ENCODE data around the gene KDM4D.
"Not testable (repeated sequence)": the region's sequence is repeated elsewhere in the genome, so short reads cannot be mapped to it uniquely, and the experiment has no call there.

Gene KDM4D

GRCh38 chr11:94973099-94973968 lies at the start of gene KDM4D, which contains the start of gene CWC15:
KDM4D (plus strand) TSS chr11:94973709; CDS start chr11:94997373, 23,664 bp downstream.
CWC15 (minus strand) TSS chr11:94973556; CDS start chr11:94972185, 1,371 bp downstream.
- peak; percentile 95 for DNase-seq

DNA sequence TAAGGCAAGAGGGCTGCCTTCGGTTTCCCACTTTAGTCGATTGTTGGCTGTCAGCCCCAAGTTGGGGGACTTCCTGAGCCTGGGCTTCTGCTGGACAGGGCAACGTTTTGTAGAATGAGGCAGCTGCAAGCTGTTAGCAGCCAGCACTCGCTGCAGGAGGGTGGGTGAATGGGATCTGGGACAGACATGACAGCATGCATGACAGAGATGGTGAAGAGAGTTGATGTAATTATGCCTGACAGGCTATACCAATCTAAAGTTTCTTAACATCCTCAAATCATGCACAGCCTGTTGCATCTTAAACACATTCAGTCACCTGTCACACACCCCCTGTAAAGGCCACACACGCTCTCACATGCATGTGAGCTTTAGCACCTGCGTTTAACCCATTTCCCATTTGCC lies 49.3 kb upstream of the KDM4D start:
- DNase-seq = no peak

DNA sequence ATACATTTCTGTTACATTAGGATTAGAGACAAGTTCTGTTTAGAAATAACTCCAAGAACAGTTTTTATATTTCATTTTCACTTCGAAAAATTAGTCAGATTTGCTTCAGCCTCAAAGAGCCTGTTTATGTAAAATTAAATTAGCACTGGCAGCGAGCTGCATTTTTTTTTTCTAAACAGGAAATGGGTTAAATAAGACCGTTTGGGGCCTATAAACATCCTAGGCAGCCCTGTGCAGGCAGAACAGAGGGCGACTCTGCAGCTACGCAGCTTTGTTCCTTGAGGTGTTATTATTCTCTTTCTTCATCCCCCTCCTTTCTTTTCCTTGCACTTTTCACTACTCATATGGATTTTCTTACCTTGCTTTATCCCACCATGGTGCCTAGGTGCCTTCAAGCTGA lies 48.9 kb upstream of the KDM4D start:
- DNase-seq = no peak

DNA sequence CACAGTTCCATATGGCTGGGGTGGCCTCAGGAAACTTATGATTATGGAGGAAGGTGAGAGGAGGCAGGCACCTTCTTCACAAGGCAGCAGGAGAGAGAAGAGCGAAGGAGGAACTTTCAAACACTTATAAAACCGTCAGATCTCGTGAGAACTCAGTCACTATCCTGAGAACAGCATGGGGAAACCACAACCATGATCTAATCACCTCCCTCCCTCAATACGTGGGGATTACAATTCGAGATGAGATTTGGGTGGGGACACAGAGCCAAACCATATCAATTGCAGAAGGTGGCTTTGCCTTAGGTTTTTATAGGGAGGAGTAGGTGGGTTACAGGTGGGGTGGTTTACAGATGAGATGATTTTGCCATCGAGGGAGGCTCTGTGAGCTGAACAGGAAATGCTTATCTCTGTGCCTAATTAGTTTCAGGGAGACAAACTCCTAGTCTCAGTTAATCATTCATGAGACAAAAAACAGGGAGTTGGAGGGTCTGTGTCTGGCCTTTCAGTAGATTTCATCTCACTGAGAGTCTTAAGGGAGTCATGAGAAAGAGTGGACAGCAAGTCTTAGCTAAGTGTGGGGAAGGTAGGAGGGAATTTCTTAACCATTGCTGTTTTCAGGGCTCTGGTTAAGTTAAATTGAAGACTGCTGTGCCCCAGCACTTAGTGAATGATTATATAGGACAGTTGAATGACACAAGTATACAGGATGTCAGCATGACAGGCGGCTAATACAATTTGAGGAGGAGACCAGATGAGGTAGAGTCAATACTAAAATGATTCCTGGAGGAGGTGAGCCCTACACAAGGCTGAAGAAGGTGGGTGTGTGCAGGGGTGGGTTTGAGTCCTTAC lies 47.9 kb upstream of the KDM4D start:
- DNase-seq = no peak

GRCh38 chr11:94926271-94926625 lies 47.3 kb upstream of the KDM4D start:
- no peak for DNase-seq

DNA sequence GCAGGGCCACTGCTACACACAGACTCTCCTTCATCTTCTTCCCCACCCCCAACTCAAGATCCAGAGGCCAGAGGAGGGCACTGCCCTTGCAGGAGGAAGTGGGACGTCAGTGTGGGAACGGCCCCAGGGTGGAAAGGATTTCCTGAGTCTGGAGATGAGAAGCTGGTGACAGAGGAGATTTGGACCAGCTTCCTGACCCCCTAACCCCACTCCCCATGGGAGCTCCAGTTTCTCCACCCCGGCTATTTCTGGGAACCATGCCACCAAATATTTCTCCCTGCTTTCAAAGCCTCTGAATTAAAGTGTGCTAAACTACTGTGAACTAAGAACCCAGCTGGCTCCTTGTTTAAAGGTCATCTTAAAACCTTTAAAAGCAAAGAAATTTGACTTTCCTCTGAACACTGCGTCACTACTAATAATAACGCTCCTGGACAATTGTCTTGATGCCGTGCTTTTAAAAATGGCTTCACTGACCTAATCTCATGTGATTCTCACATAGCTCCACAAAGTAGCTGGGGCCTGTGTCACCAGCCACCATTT lies 46.7 kb upstream of the KDM4D start:
- no peak for DNase-seq

GRCh38 chr11:94928117-94928990 lies 45.2 kb upstream of the KDM4D start:
- no peak for DNase-seq

DNA sequence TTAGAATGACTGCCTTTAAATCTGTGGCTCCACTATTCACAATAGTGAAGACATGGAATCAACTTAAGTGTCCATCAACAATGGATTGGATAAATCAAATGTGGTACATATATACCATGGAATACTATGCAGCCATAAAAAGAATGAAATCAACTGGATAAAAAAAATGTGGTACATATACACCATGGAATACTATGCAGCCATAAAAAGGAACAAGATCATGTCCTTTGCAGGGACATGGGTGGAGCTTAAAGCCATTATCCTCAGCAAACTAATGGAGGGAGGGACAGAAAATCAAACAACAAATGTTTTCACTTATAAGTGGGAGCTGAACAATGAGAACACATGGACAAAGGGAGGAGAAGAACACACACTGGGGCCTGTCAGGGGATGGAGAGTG lies 41.4 kb upstream of the KDM4D start:
- not testable (repeated sequence) for DNase-seq

GRCh38 chr11:94932503-94932902 lies 41.0 kb upstream of the KDM4D start:
- no peak for DNase-seq

- DNase-seq = no peak
Observed at GRCh38 chr11:94933223-94934130, 40.0 kb upstream of the KDM4D start.

GRCh38 chr11:94934362-94934761 lies 39.1 kb upstream of the KDM4D start:
- no peak for DNase-seq

DNA sequence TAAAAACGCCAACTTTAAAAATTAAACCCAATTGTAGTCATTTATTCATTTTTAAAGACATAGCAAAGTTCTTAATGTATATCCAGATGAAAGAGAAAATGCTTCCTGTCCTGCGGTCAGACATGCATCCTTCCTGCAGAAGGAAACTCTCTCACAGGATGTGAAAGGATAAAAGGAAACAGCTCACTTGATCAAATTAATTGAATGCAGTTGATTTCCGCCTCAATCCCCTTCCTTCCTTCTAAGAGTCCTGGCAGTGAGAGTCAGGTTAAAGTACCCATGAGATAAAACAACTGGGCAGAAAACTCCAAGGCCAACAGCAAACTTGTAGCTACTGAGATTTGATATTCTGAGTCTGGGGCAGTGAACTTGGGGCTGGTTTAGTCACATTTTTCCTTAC lies 38.7 kb upstream of the KDM4D start:
- no peak for DNase-seq

GRCh38 chr11:94938095-94939055 lies 35.1 kb upstream of the KDM4D start:
- DNase-seq = no peak

- no peak for DNase-seq
Observed at GRCh38 chr11:94939346-94939745, 34.2 kb upstream of the KDM4D start.

GRCh38 chr11:94941131-94941530 lies 32.4 kb upstream of the KDM4D start:
- no peak for DNase-seq

DNA sequence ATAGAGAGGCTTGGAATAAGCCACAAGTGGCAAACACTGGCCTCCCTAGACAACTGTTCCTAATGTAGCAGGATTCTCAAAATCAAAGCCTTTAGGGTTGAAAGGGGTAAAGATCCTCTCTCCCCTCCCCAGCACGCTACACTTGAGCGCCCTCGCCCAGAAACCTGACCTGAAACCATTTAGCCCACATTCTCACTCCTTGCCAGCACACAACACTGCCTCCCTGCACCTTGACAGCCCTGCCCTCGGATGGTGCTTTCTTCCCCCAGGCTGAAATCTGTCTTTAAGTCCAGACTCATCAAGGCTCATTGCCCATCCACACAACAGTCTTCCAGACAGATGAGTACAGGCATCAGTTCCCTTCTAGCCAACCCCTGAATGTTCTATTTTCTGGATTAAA lies 26.7 kb upstream of the KDM4D start:
- no peak for DNase-seq

- no peak for DNase-seq
Observed at GRCh38 chr11:94948070-94948617, 25.4 kb upstream of the KDM4D start.

DNA sequence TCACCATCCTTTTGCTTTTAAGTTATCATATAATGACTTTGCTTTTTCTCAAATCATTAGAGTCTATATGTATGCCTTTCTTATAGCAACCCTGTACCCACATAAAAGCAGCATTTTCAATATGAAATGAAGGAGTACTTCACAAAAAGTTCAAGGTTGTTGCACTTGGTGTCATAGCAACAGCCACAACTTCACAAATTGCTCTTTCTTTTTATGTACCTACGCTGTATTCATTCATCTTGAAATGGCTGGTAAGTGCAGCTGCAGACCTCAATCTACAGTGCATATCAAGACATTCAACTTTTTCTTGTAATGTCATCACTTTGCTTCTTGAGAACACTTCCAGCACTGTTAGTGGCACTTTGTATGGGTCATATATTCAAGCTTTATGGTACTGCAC lies 18.8 kb upstream of the KDM4D start:
- no peak for DNase-seq

- DNase-seq = no peak
Observed at GRCh38 chr11:94956963-94957362, 16.5 kb upstream of the KDM4D start.

- DNase-seq = no peak
Observed at GRCh38 chr11:94958121-94958696, 15.3 kb upstream of the KDM4D start.

Measured in RPMI8226 (cell line).